HepG2 (cell line): ENCODE data around the gene ABCA3. TPM values are rescaled to one million over a fixed set of nuclear protein-coding genes. Genes with fewer than 3 reads are reported as not detected.
A peak's percentile ranks its signal among the peaks of the same experiment; 100 is the strongest.

Experiments
- ARNT2 ChIP-seq: sonication (generic); formaldehyde crosslinking; IDR thresholded peaks from 2 replicates; pipeline ENCODE4 v1.8.0; 2022; ENCODE audit warnings: mild to moderate bottlenecking, low read depth, missing genetic modification reagents, moderate library complexity
- DMAP1 ChIP-seq: IDR thresholded peaks from 2 replicates; pipeline ENCODE4 v1.6.1; 2016
- DNMT1 ChIP-seq: sonication (generic); formaldehyde crosslinking; IDR thresholded peaks from 2 replicates; pipeline ENCODE4 v1.5.1; 2020; ENCODE audit warnings: mild to moderate bottlenecking, missing genetic modification reagents
- PAX8 ChIP-seq: sonication (generic); formaldehyde crosslinking; IDR thresholded peaks from 2 replicates; pipeline ENCODE4 v1.8.0; 2022; ENCODE audit warnings: mild to moderate bottlenecking, missing genetic modification reagents, borderline replicate concordance
- PHF21A ChIP-seq: sonication (generic); formaldehyde crosslinking; IDR thresholded peaks from 2 replicates; pipeline ENCODE4 v1.5.0; 2020; ENCODE audit warnings: mild to moderate bottlenecking, missing genetic modification reagents
- PHF5A ChIP-seq: IDR thresholded peaks from one replicate; pipeline ENCODE4 v1.6.1; 2018; ENCODE audit warnings: low read depth, missing genetic modification reagents; ENCODE audit not compliant: unreplicated experiment
- PRPF4 ChIP-seq: fragments of 200-400 bp; formaldehyde crosslinking; IDR thresholded peaks from 2 replicates; pipeline ENCODE4 v1.6.1; 2016; ENCODE audit warnings: low read length, low read depth; ENCODE audit not compliant: poor library complexity, severe bottlenecking
- RXRA ChIP-seq: sonication (generic); formaldehyde crosslinking; IDR thresholded peaks from 2 replicates; pipeline ENCODE4 v1.5.1; 2020; ENCODE audit warnings: missing genetic modification reagents
- SRF ChIP-seq: IDR thresholded peaks from 2 replicates; pipeline ENCODE4 v1.6.1; 2011; ENCODE audit warnings: mild to moderate bottlenecking, low read depth, low read length, moderate library complexity
- ZNF326 ChIP-seq: sonication (generic); formaldehyde crosslinking; IDR thresholded peaks from 2 replicates; pipeline ENCODE4 v1.4.0; 2020; ENCODE audit warnings: missing genetic modification reagents, borderline replicate concordance
- ZNF354B ChIP-seq: sonication (generic); formaldehyde crosslinking; IDR thresholded peaks from 2 replicates; pipeline ENCODE4 v1.8.0; 2022; ENCODE audit warnings: mild to moderate bottlenecking, missing genetic modification reagents
- ZNF432 ChIP-seq: sonication (generic); formaldehyde crosslinking; IDR thresholded peaks from 2 replicates; pipeline ENCODE4 v1.5.0; 2020; ENCODE audit warnings: missing genetic modification reagents, mild to moderate bottlenecking, borderline replicate concordance
- ZNF510 ChIP-seq: sonication (generic); formaldehyde crosslinking; IDR thresholded peaks from 2 replicates; pipeline ENCODE4 v1.4.0; 2020; ENCODE audit warnings: low read depth, mild to moderate bottlenecking, missing genetic modification reagents
- ZNF605 ChIP-seq: sonication (generic); formaldehyde crosslinking; IDR thresholded peaks from 2 replicates; pipeline ENCODE4 v1.8.0; 2022; ENCODE audit warnings: mild to moderate bottlenecking, missing genetic modification reagents
- ZNF749 ChIP-seq: sonication (generic); formaldehyde crosslinking; IDR thresholded peaks from 2 replicates; pipeline ENCODE4 v1.8.0; 2022; ENCODE audit warnings: mild to moderate bottlenecking, missing genetic modification reagents, moderate library complexity, borderline replicate concordance
- ZNF780A ChIP-seq: sonication (generic); formaldehyde crosslinking; IDR thresholded peaks from 2 replicates; pipeline ENCODE4 v1.8.0; 2022; ENCODE audit warnings: mild to moderate bottlenecking, missing genetic modification reagents, moderate library complexity
- ZNF788 ChIP-seq: sonication (generic); formaldehyde crosslinking; IDR thresholded peaks from 2 replicates; pipeline ENCODE4 v1.5.0; 2020; ENCODE audit warnings: mild to moderate bottlenecking, missing genetic modification reagents, borderline replicate concordance
- ZSCAN12 ChIP-seq: sonication (generic); formaldehyde crosslinking; IDR thresholded peaks from 2 replicates; pipeline ENCODE4 v1.9.0; 2021; ENCODE audit warnings: mild to moderate bottlenecking, missing genetic modification reagents
- ZSCAN25 ChIP-seq: sonication (generic); formaldehyde crosslinking; IDR thresholded peaks from 2 replicates; pipeline ENCODE4 v1.8.0; 2022; ENCODE audit warnings: mild to moderate bottlenecking, missing genetic modification reagents
- polyA plus RNA-seq, 8 experiments: library from polyadenylated mRNA; depleted of rRNA in 3 of 8; stranded (reverse) in 7 of 8; unstranded in 1 of 8; fragments of >200 nt; fragmentation: Illumina TruSeq in 4 of 8; extraction: Trizol in 4 of 8; gene quantifications; 2 replicates each; pipeline versions ENCODE4 v1.2.1 to v1.2.3, GENCODE V29; 2011 to 2016; ENCODE audit warnings: low read depth in 4 of 8, missing spikeins in 1 of 8, mixed read lengths in 1 of 8; ENCODE audit not compliant: insufficient read depth in 1 of 8
- total RNA-seq, 5 experiments: library from RNA; depleted of rRNA; stranded (reverse); fragments of >200 nt; fragmentation: Illumina TruSeq; extraction: Trizol; gene quantifications; 2 replicates each; pipeline ENCODE4 v1.2.3, GENCODE V29; 2016; ENCODE audit warnings: low read depth in 1 of 5
- TF ChIP-seq, protein P1 (sequence below): sonication (generic); formaldehyde crosslinking; IDR thresholded peaks from 2 replicates; pipeline ENCODE4 v1.4.0; 2020; ENCODE audit warnings: missing genetic modification reagents, mild to moderate bottlenecking, borderline replicate concordance
- TF ChIP-seq, protein P2 (sequence below), 2 experiments: fragments of 450-650 bp in 1 of 2; sonication (generic) in 1 of 2; formaldehyde crosslinking; IDR thresholded peaks; 2 replicates each; pipeline versions ENCODE4 v1.5.0 to v1.8.0; 2020 to 2022; ENCODE audit warnings: mild to moderate bottlenecking in 1 of 2, missing genetic modification reagents in 1 of 2
- TF ChIP-seq, protein P3 (sequence below): IDR thresholded peaks from 2 replicates; pipeline ENCODE4 v1.6.1; 2018; ENCODE audit warnings: missing genetic modification reagents, mild to moderate bottlenecking, missing compliant biosample characterization
- TF ChIP-seq, protein P4 (sequence below): sonication (generic); formaldehyde crosslinking; IDR thresholded peaks from 2 replicates; pipeline ENCODE4 v1.4.0; 2020; ENCODE audit warnings: low read depth, mild to moderate bottlenecking, missing genetic modification reagents

The ABCA3 gene
- total and polyA plus RNA-seq, 2 of the 13 experiments (the other 11 are each of a cell fraction or from before 2014, with no cell fraction given): 0.60 to 1.5 TPM

DNA sequence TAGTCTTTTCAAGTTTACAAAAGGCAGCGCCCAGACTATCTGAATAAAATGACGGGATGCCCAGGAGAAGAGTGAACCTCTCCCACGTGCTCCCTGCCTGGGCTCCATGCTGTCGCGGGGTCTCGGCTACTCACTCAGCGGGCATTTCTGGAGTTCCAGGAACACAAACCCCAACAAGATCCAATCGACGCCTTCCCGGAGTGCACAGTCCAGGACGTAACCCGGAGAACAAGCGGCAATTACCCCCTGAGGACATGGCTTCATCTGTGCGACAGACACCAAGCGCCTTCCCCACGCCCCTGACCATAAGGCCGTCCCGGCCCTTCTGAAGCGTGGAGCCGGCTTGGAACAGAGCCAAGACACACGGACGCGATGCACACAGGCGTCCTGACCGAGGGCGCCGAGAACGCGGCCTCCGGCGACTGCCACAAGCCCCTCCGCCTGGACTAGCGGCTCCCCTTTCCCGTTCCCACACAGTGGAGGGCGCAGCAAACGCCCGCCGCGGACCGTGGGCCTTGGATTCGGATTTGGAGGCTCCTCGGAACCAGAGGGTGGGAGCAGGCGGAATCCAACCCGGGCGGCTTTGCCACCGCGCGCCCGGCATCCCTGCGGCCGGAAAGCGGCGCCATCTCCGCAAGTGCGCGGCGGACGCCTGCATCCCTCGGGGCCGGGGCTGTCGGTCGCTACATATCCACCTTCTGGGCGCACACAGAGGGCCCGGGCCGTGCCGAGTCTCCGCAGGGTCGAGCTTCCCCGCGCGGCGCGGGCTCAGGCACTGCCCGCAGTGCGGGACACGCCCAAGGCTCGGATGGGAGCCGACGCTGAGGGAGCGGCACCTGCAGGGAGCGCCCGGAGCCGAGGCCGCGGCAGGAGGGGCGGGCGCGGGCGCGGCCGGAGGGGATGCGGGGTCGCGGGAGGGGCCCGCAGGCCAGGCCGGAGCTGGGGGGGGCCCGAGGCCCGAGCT is 725 bp downstream of the ABCA3 start (continued):
- TF ChIP-seq ZNF605 (CRISPR knock-in tag) (peak; percentile 57), ZNF326 (no peak), DNMT1 (CRISPR knock-in tag) (no peak; the same call in 1 of the 2 replicates), ZNF354B (CRISPR knock-in tag) (no peak), ZNF788 (CRISPR knock-in tag) (peak; percentile 33; the same call in 1 of the 2 replicates), PRPF4 (no peak), DMAP1 (CRISPR knock-in tag) (peak; percentile 55; the same call in 1 of the 2 replicates), ARNT2 (CRISPR knock-in tag) (peak; percentile 64; the same call in 1 of the 2 replicates), ZNF780A (CRISPR knock-in tag) (no peak), ZSCAN25 (no peak), PHF21A (CRISPR knock-in tag) (peak; percentile 60), ZNF749 (0 out of 2 replicates have a peak, but pooled peaks have one; percentile 37), ZNF510 (CRISPR knock-in tag) (no peak), ZSCAN12 (CRISPR knock-in tag) (0 out of 2 replicates have a peak, but pooled peaks have one; percentile 22), PHF5A (CRISPR knock-in tag) (no peak), RXRA (CRISPR knock-in tag) (peak; percentile 39; the same call in 1 of the 2 replicates), SRF (no peak), PAX8 (CRISPR knock-in tag) (no peak), ZNF432 (CRISPR knock-in tag) (no peak)
- TF ChIP-seq, protein P1, sequence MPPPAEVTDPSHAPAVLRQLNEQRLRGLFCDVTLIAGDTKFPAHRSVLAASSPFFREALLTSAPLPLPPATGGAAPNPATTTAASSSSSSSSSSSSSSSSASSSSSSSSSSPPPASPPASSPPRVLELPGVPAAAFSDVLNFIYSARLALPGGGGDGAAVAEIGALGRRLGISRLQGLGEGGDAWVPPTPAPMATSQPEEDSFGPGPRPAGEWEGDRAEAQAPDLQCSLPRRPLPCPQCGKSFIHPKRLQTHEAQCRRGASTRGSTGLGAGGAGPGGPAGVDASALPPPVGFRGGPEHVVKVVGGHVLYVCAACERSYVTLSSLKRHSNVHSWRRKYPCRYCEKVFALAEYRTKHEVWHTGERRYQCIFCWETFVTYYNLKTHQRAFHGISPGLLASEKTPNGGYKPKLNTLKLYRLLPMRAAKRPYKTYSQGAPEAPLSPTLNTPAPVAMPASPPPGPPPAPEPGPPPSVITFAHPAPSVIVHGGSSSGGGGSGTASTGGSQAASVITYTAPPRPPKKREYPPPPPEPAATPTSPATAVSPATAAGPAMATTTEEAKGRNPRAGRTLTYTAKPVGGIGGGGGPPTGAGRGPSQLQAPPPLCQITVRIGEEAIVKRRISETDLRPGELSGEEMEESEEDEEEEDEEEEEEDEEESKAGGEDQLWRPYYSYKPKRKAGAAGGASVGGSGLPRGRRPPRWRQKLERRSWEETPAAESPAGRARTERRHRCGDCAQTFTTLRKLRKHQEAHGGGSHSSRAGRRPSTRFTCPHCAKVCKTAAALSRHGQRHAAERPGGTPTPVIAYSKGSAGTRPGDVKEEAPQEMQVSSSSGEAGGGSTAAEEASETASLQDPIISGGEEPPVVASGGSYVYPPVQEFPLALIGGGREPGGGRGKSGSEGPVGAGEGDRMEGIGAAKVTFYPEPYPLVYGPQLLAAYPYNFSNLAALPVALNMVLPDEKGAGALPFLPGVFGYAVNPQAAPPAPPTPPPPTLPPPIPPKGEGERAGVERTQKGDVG (CRISPR knock-in tag): no peak
- TF ChIP-seq, protein P2, sequence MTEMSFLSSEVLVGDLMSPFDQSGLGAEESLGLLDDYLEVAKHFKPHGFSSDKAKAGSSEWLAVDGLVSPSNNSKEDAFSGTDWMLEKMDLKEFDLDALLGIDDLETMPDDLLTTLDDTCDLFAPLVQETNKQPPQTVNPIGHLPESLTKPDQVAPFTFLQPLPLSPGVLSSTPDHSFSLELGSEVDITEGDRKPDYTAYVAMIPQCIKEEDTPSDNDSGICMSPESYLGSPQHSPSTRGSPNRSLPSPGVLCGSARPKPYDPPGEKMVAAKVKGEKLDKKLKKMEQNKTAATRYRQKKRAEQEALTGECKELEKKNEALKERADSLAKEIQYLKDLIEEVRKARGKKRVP (CRISPR knock-in tag; IDR thresholded peaks at IDR 0.05): no peak
- TF ChIP-seq, protein P3, sequence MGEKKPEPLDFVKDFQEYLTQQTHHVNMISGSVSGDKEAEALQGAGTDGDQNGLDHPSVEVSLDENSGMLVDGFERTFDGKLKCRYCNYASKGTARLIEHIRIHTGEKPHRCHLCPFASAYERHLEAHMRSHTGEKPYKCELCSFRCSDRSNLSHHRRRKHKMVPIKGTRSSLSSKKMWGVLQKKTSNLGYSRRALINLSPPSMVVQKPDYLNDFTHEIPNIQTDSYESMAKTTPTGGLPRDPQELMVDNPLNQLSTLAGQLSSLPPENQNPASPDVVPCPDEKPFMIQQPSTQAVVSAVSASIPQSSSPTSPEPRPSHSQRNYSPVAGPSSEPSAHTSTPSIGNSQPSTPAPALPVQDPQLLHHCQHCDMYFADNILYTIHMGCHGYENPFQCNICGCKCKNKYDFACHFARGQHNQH (CRISPR knock-in tag): peak; percentile 27; the same call in 1 of the 2 replicates
- TF ChIP-seq, protein P4, sequence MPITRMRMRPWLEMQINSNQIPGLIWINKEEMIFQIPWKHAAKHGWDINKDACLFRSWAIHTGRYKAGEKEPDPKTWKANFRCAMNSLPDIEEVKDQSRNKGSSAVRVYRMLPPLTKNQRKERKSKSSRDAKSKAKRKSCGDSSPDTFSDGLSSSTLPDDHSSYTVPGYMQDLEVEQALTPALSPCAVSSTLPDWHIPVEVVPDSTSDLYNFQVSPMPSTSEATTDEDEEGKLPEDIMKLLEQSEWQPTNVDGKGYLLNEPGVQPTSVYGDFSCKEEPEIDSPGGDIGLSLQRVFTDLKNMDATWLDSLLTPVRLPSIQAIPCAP (CRISPR knock-in tag): no peak
